GM20000 (cell line): ENCODE measurements around the gene NUDT1.

Experiments used
- DNase-seq: peaks from one replicate; pipeline ENCODE4 v3.0.0; 2012; ENCODE audit warnings: low spot score
- CTCF ChIP-seq: IDR thresholded peaks from 2 replicates; pipeline ENCODE4 v1.5.1; 2012; ENCODE audit warnings: mild to moderate bottlenecking, control low read depth; ENCODE audit errors: extremely low read depth, missing control alignments

The NUDT1 gene

GRCh38 chr7:2213551-2214215, 28.3 kb upstream of the NUDT1 start:
- no peak for DNase-seq
- TF ChIP-seq CTCF, result no peak

GRCh38 chr7:2214636-2215035, 27.4 kb upstream of the NUDT1 start:
- no peak for DNase-seq

GRCh38 chr7:2215851-2216250, 26.2 kb upstream of the NUDT1 start:
- DNase-seq, result no peak
- no peak for TF ChIP-seq CTCF

More at GRCh38 chr7:2214636-2215035, 27.4 kb upstream of the NUDT1 start:
- no peak for TF ChIP-seq CTCF

- no peak for TF ChIP-seq CTCF
- DNase-seq, result no peak
These were observed 24.8 kb upstream of the NUDT1 start for GRCh38 chr7:2217206-2217605.

GRCh38 chr7:2217716-2218443, 24.1 kb upstream of the NUDT1 start:
- DNase-seq, result no peak

GRCh38 chr7:2218444-2218785, 23.6 kb upstream of the NUDT1 start:
- no peak for DNase-seq
- TF ChIP-seq CTCF, result no peak

More at GRCh38 chr7:2217716-2218443, 24.1 kb upstream of the NUDT1 start:
- no peak for TF ChIP-seq CTCF

- no peak for TF ChIP-seq CTCF
- no peak for DNase-seq
These were observed 22.9 kb upstream of the NUDT1 start for GRCh38 chr7:2219136-2219535.
